OCI-LY1 (cell line): ENCODE data around the gene UBE2R2.
A peak's percentile ranks its signal among the peaks of the same experiment; 100 is the strongest.
"Not testable (repeated sequence)": the region's sequence is repeated elsewhere in the genome, so short reads cannot be mapped to it uniquely, and the experiment has no call there.

ENCODE experiments used
- H2AFZ ChIP-seq: fragments of 200-600 bp; sonication (generic), shearing (Covaris generic); 2 replicates; pipeline ENCODE4 v1.6.0; 2014; ENCODE audit warnings: antibody characterized with exemption, mild to moderate bottlenecking, low read length
- H3F3A ChIP-seq: fragments of 200-600 bp; sonication (generic), shearing (Covaris generic); 2 replicates; pipeline ENCODE4 v1.6.0; 2014; ENCODE audit warnings: mild to moderate bottlenecking, antibody characterized with exemption, low read length, moderate library complexity; ENCODE audit not compliant: insufficient read depth
- H3K27ac ChIP-seq: fragments of 200-600 bp; sonication (generic); 2 replicates; pipeline ENCODE4 v1.5.1; 2014; ENCODE audit warnings: low read length, mixed run types, mild to moderate bottlenecking, low read depth; ENCODE audit not compliant: poor library complexity, severe bottlenecking
- H3K27me3 ChIP-seq: fragments of 200-600 bp; sonication (generic); 2 replicates; pipeline ENCODE4 v1.6.0; 2014; ENCODE audit warnings: antibody characterized with exemption, mild to moderate bottlenecking, low read length, moderate library complexity; ENCODE audit not compliant: insufficient read depth
- H3K36me3 ChIP-seq: fragments of 200-600 bp; sonication (generic); 2 replicates; pipeline ENCODE4 v1.6.1; 2014; ENCODE audit warnings: mild to moderate bottlenecking, antibody characterized with exemption, low read length, moderate library complexity, mixed read lengths; ENCODE audit not compliant: insufficient read depth
- H3K4me1 ChIP-seq: fragments of 200-600 bp; sonication (generic); 2 replicates; pipeline ENCODE4 v1.5.1; 2014; ENCODE audit warnings: mild to moderate bottlenecking, low read length, moderate library complexity; ENCODE audit not compliant: insufficient read depth, severe bottlenecking
- H3K4me2 ChIP-seq: fragments of 200-600 bp; sonication (generic), shearing (Covaris generic); 2 replicates; pipeline ENCODE4 v1.6.1; 2014; ENCODE audit warnings: low read length
- H3K4me3 ChIP-seq: fragments of 200-600 bp; sonication (generic); 2 replicates; pipeline ENCODE4 v1.5.1; 2014; ENCODE audit warnings: low read length, low read depth, mild to moderate bottlenecking, mixed read lengths; ENCODE audit not compliant: poor library complexity, severe bottlenecking
- H3K79me2 ChIP-seq: fragments of 200-600 bp; shearing (Covaris generic); 2 replicates; pipeline ENCODE4 v1.6.1; 2016; ENCODE audit warnings: mixed run types, low read length, mixed read lengths; ENCODE audit not compliant: insufficient read depth
- H3K9ac ChIP-seq: fragments of 200-600 bp; sonication (generic), shearing (Covaris generic); 2 replicates; pipeline ENCODE4 v1.6.1; 2014; ENCODE audit warnings: mild to moderate bottlenecking, low read length, mixed read lengths
- H3K9me2 ChIP-seq: fragments of 200-600 bp; sonication (generic), shearing (Covaris generic); 2 replicates; pipeline ENCODE4 v1.6.1; 2014; ENCODE audit warnings: low read depth, mild to moderate bottlenecking, low read length, mixed read lengths
- H3K9me3 ChIP-seq: fragments of 200-600 bp; shearing (Covaris generic); 2 replicates; pipeline ENCODE4 v1.6.1; 2014; ENCODE audit warnings: low read length, mixed read lengths
- H4K20me1 ChIP-seq: fragments of 200-600 bp; sonication (generic), shearing (Covaris generic); 2 replicates; pipeline ENCODE4 v1.6.0; 2016; ENCODE audit warnings: mild to moderate bottlenecking, low read length; ENCODE audit not compliant: insufficient read depth
- EZH2 ChIP-seq: fragments of 200-600 bp; sonication (generic), shearing (Covaris generic); IDR thresholded peaks from 2 replicates; pipeline ENCODE4 v1.8.0; 2017; ENCODE audit warnings: borderline replicate concordance, mixed run types, mild to moderate bottlenecking, antibody characterized with exemption, low read length, moderate library complexity, mixed read lengths
- TF ChIP-seq, protein P1 (sequence below): fragments of 200-600 bp; sonication (generic), shearing (Covaris generic); IDR thresholded peaks from 2 replicates; pipeline ENCODE4 v1.5.1; 2017; ENCODE audit warnings: mild to moderate bottlenecking, antibody characterized with exemption, low read length, moderate library complexity, mixed read lengths

UBE2R2 gene

DNA sequence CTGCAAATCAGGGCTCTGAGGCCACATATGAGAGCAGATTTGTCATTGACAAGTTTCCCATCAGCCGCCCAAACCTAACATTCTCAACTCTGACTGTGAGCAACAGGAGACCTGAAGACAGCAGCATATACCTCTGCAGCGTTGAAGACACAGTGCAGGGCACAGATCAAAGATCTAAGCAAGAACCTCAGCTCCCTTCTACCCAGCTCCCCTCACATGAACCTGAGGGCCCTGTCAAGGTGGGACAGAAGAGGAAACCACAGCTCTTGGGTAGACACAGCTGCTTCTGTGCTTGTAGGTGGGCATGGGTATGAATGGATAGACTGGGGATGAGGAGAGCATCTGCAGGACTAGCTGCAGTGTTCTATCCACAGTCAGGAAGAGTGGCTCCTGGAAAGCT, 30.3 kb upstream of the UBE2R2 start:
- no peaks in the 10 kb centered on the region for H3K36me3 ChIP-seq
- TF ChIP-seq, protein P1, sequence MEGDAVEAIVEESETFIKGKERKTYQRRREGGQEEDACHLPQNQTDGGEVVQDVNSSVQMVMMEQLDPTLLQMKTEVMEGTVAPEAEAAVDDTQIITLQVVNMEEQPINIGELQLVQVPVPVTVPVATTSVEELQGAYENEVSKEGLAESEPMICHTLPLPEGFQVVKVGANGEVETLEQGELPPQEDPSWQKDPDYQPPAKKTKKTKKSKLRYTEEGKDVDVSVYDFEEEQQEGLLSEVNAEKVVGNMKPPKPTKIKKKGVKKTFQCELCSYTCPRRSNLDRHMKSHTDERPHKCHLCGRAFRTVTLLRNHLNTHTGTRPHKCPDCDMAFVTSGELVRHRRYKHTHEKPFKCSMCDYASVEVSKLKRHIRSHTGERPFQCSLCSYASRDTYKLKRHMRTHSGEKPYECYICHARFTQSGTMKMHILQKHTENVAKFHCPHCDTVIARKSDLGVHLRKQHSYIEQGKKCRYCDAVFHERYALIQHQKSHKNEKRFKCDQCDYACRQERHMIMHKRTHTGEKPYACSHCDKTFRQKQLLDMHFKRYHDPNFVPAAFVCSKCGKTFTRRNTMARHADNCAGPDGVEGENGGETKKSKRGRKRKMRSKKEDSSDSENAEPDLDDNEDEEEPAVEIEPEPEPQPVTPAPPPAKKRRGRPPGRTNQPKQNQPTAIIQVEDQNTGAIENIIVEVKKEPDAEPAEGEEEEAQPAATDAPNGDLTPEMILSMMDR, result no peak
- TF ChIP-seq EZH2, result no peak
- H3K79me2 ChIP-seq, result no peaks in the 10 kb centered on the region
- H3K9me3 ChIP-seq, result no peaks in the 10 kb centered on the region
- no peak overlapping the region for H2AFZ ChIP-seq
- no peaks in the 10 kb centered on the region for H3F3A ChIP-seq
- no peak overlapping the region for H3K27ac ChIP-seq
- no peaks in the 10 kb centered on the region for H3K9me2 ChIP-seq
- peaks cover 5% of the 10 kb centered on the region for H3K4me1 ChIP-seq
- no peaks in the 10 kb centered on the region for H4K20me1 ChIP-seq
- no peak overlapping the region for H3K4me2 ChIP-seq
- no peak overlapping the region for H3K4me3 ChIP-seq
- H3K9ac ChIP-seq, result no peak overlapping the region
- no peaks in the 10 kb centered on the region for H3K27me3 ChIP-seq

DNA sequence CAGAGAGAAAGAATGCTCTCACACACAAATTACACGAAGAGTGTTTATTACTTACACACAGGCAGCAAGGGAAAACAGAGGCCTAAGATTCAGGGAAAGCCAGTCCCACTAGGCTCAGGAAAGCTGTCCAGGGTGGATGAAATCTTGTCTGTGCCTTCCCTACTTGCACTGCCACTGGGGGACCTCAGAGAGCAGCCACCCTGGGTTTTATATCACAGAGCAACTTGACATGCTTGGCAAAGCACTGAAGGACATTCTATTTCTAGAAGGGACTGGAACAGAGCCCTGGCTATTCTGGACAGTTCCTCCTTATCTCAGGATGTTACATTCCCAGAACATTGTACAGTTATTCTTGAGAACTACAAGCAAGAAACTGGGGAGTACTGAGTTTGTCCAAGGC, 29.1 kb upstream of the UBE2R2 start:
- Histone ChIP-seq H3K9ac (no peak overlapping the region), H3K4me2 (no peak overlapping the region), H3K4me3 (no peak overlapping the region), H3K36me3 (no peaks in the 10 kb centered on the region), H3K9me3 (no peaks in the 10 kb centered on the region), H3K4me1 (peaks cover 5% of the 10 kb centered on the region), H2AFZ (no peak overlapping the region), H4K20me1 (no peaks in the 10 kb centered on the region), H3K27me3 (no peaks in the 10 kb centered on the region), H3K27ac (no peak overlapping the region), H3K79me2 (no peaks in the 10 kb centered on the region), H3K9me2 (no peaks in the 10 kb centered on the region), H3F3A (no peaks in the 10 kb centered on the region)
- TF ChIP-seq, protein P1, result peak; percentile 38; the same call in 1 of the 2 replicates
- TF ChIP-seq EZH2, result no peak

GRCh38 chr9:33789429-33789828, 27.5 kb upstream of the UBE2R2 start:
- H3K9me3 ChIP-seq, H3K27me3 ChIP-seq, H3K36me3 ChIP-seq, H3K4me1 ChIP-seq, H3K9ac ChIP-seq, H3K4me2 ChIP-seq, H3F3A ChIP-seq, H3K79me2 ChIP-seq, H3K9me2 ChIP-seq, H4K20me1 ChIP-seq, H3K27ac ChIP-seq, H2AFZ ChIP-seq, H3K4me3 ChIP-seq: not testable (repeated sequence)

- no peak overlapping the region for H3K4me2 ChIP-seq
- no peaks in the 10 kb centered on the region for H3K79me2 ChIP-seq
- no peaks in the 10 kb centered on the region for H3K9me3 ChIP-seq
- H3K4me1 ChIP-seq, result no peaks in the 10 kb centered on the region
- no peak overlapping the region for H3K4me3 ChIP-seq
- no peak overlapping the region for H3K9ac ChIP-seq
- H3F3A ChIP-seq, result no peaks in the 10 kb centered on the region
- H2AFZ ChIP-seq, result no peak overlapping the region
- TF ChIP-seq, protein P1, result no peak
- no peak for TF ChIP-seq EZH2
- no peaks in the 10 kb centered on the region for H4K20me1 ChIP-seq
- H3K27me3 ChIP-seq, result no peaks in the 10 kb centered on the region
- H3K27ac ChIP-seq, result no peak overlapping the region
- H3K9me2 ChIP-seq, result no peaks in the 10 kb centered on the region
- H3K36me3 ChIP-seq, result no peaks in the 10 kb centered on the region
Observed at GRCh38 chr9:33791117-33791516, 25.8 kb upstream of the UBE2R2 start.

GRCh38 chr9:33793496-33793895, 23.5 kb upstream of the UBE2R2 start:
- H3K4me3 ChIP-seq, H3K36me3 ChIP-seq, H3K27ac ChIP-seq, H3K9me2 ChIP-seq, H3K4me1 ChIP-seq, H3K79me2 ChIP-seq, H4K20me1 ChIP-seq, H3K9me3 ChIP-seq, H3K4me2 ChIP-seq, H3K9ac ChIP-seq, H3F3A ChIP-seq, H2AFZ ChIP-seq, H3K27me3 ChIP-seq: not testable (repeated sequence)
